Head of caudate nucleus (tissue), 42 donors: Measurements from ENCODE around the gene RBM47.

ENCODE experiments used
- DNase-seq, 42 donors: peaks; one replicate each; pipeline versions ENCODE4 v3.0.0 to v3.0.0-alpha.2; 2020 to 2021; ENCODE audit warnings: mixed read lengths in 7 of 42
- intact Hi-C: fragments of 100-400 bp; cut with DNase I; formaldehyde crosslinking; loops from one replicate; pipeline ENCODE4 v1.15.0; 2022

The RBM47 gene

GRCh38 chr4:40627540-40627939 lies 2.1 kb downstream of the RBM47 start:
- no peak for DNase-seq
- intact Hi-C loops, result no loop called here

GRCh38 chr4:40626183-40626990 lies 3.3 kb downstream of the RBM47 start:
- intact Hi-C loops, result no loop called here
- DNase-seq, result no peak

- no peak for DNase-seq
- intact Hi-C loops, result no loop called here
Measured at GRCh38 chr4:40623707-40624106, 6.0 kb downstream of the RBM47 start.

GRCh38 chr4:40622913-40623312 lies 6.8 kb downstream of the RBM47 start:
- DNase-seq, result no peak
- intact Hi-C loops, result no loop called here

- DNase-seq, result peak in 26 of 42 donors; percentile 16 to 61 (median 34)
- intact Hi-C loops, result no loop called here
Measured at GRCh38 chr4:40621592-40622512, 7.8 kb downstream of the RBM47 start.

GRCh38 chr4:40621229-40621591 lies 8.5 kb downstream of the RBM47 start:
- no peak for DNase-seq
- intact Hi-C loops, result no loop called here

- intact Hi-C loops, result no loop called here
- no peak for DNase-seq
Measured at GRCh38 chr4:40619600-40619999, 10.1 kb downstream of the RBM47 start.

- no peak for DNase-seq
- intact Hi-C loops, result no loop called here
Measured at GRCh38 chr4:40617872-40618271, 11.8 kb downstream of the RBM47 start.

GRCh38 chr4:40614031-40614430 lies 15.6 kb downstream of the RBM47 start:
- DNase-seq, result no peak
- intact Hi-C loops, result no loop called here

GRCh38 chr4:40613456-40613855 lies 16.2 kb downstream of the RBM47 start:
- intact Hi-C loops, result no loop called here
- DNase-seq, result no peak

- intact Hi-C loops, result no loop called here
- DNase-seq, result no peak
Measured at GRCh38 chr4:40612831-40613230, 16.8 kb downstream of the RBM47 start.

GRCh38 chr4:40612283-40612682 lies 17.4 kb downstream of the RBM47 start:
- intact Hi-C loops, result no loop called here
- no peak for DNase-seq

GRCh38 chr4:40608628-40609027 lies 21.0 kb downstream of the RBM47 start:
- intact Hi-C loops, result no loop called here
- DNase-seq, result no peak

GRCh38 chr4:40607221-40607620 lies 22.4 kb downstream of the RBM47 start:
- intact Hi-C loops, result no loop called here
- DNase-seq, result no peak

GRCh38 chr4:40606239-40606767 lies 23.4 kb downstream of the RBM47 start:
- intact Hi-C loops, result no loop called here

GRCh38 chr4:40603281-40603680 lies 26.4 kb downstream of the RBM47 start:
- intact Hi-C loops, result no loop called here
- no peak for DNase-seq

More at GRCh38 chr4:40606239-40606767, 23.4 kb downstream of the RBM47 start:
- DNase-seq, result no peak

- DNase-seq, result no peak
- intact Hi-C loops, result no loop called here
Measured at GRCh38 chr4:40601641-40602040, 28.0 kb downstream of the RBM47 start.

GRCh38 chr4:40600850-40601249 lies 28.8 kb downstream of the RBM47 start:
- intact Hi-C loops, result no loop called here
- DNase-seq, result no peak

GRCh38 chr4:40599431-40599830 lies 30.2 kb downstream of the RBM47 start:
- no peak for DNase-seq
- intact Hi-C loops, result no loop called here

GRCh38 chr4:40596522-40596921 lies 33.1 kb downstream of the RBM47 start:
- intact Hi-C loops, result no loop called here
- no peak for DNase-seq
